Renal cortex interstitium (tissue), 11 donors: Measurements from ENCODE around the gene HMCN1. TPM values are rescaled to one million over a fixed set of nuclear protein-coding genes. Genes with fewer than 3 reads are reported as not detected.

ENCODE experiments used
- DNase-seq, 11 donors: peaks; one replicate each; pipeline ENCODE4 v3.0.0-alpha.2; 2013; ENCODE audit warnings: low read depth in 9 of 11, low spot score in 4 of 11; ENCODE audit errors: extremely low read depth in 1 of 11
- polyA plus RNA-seq, 3 donors: library from polyadenylated mRNA; unstranded; fragments of 120-200 nt; gene quantifications; one replicate each; pipeline ENCODE4 v1.2.1, GENCODE V29; 2013; ENCODE audit not compliant: insufficient read length in 3 of 3

HMCN1 gene
- polyA plus RNA-seq, 3 donors = 41.2 to 67.3 (median 60.3) TPM

DNA sequence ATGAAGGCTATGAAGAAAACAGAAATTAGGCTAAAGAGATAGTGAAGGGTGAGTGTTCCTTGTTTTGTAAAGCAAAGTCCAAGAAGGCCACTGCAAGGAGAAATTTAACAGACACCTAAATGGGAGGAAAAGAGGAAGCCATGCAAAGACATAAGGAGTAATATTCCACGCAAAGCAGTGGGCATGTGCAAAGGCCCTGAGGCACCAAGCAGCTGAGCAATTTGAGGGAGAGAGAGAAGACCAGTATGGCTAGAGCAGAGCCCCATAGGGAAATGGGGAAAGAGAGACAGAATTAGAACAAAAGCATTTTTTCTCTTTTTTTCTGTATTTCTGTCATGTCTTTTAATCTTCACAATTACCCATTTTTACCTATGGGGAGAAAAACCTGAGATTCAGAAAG lies 486.7 kb downstream of the HMCN1 start:
- no peak for DNase-seq

DNA sequence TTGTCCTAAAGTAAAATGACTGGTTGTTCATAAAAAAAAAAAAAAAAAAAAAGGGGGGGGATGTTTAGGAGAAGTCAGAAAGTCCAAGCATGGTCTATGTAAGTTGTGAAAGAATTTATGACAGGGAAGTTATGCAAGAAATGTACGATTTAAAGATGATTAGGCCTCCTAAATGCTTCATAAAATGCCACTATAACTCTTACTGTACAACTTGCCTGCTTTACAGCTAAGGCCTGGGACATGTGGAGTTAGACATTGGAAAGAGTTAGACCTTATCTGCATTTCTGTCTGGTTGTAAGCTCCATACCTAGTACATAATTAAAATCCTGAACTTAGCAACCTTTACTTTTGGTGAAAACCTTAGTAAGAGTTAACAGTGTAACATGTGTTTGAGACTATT lies 490.9 kb downstream of the HMCN1 start:
- no peak for DNase-seq

DNA sequence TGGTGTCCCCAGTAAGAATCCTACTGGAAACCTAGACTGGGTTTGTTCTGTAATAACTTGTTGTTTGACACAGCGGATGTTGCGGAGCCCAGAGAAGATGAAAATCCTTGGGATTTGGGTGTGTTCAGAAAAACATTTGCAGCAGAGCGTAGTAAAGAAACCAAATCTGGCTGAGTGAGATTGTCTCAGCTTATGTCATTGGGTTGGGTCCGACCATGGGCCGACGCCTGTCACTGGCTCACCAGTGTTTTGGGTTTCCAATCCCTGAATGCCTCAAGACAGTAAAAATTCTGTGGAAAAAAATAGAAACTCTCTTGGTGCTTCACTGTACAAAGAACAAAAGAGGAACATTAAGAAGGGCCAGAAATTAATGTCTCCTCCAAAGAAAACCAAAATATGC lies 494.6 kb downstream of the HMCN1 start:
- DNase-seq = no peak

DNA sequence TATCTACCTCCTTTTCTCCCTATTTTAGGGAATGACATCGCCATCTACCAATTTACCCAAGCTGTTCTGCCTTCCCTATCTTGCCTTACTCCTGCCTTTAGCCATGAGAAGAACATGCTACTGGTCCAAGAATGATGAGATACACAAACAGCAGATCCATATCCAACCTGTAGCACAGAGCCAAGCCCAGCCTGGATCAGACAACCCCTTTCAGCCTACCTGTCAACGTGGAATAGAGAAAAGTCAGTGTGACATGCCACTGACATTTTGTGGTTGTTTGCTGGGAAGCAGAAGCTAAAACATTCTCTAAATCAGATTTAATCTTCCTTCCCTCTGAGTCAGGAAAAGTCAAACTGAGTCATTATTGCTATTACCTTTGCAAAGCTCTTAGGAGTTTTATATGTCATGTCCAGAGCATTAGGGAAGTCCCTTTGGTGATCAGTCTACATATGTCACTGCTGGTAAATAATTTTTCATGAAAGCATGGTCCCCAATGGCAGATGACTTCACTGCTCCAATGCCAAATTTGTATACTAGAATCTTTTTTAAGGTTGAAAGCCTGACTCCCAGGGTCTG lies 497.8 kb downstream of the HMCN1 start:
- DNase-seq = no peak

DNA sequence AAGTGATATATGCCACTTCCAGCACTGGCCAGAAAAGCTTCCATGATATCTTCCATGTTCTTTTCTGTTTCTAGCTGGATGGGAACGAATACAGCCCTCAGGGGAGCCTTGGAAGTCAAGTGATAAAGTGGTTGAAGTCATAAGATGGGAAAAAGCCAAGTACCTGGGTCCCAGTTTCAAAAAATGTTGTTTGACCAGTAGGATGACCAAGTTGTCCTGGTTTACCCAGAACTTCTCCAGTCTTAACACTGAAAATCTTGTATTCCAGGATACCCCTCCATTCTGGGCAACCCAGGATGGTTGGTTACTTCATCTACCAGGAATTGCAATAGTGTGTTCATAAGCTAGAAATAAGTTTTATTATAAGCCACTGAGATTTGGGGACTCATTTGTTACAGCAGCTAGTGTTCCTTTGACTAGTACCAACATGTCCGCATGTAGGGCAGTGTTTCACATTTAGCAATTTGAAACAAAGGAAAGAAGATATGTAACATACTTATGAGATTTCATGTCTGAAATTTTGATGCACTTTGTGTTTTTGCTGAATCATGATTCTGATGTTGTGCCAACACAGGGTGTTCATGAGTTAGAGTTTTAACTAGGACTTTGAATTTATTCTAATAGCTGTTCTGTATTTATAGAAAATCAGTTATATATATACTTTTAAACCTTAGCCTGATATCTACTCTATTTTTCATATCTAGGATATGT lies 500.9 kb downstream of the HMCN1 start:
- no peak for DNase-seq

DNA sequence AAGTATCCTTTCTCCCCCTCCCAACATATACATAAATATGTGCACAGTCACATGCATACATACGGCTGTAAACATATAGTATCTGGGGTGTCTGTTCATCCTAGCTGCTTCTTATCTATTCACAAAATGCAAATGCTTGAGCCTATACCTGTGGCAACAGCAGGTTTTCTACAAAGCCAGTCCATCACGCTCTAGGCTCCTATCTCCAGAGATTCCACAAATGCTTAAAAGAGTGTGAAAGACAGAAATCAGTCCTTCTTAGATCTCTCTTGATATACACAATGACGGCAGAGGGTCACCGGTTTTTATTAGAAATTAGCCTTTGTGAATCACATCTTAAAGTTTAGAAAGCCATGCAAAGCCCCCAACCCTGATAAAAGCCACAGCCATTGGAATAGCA lies 501.5 kb downstream of the HMCN1 start:
- no peak for DNase-seq

DNA sequence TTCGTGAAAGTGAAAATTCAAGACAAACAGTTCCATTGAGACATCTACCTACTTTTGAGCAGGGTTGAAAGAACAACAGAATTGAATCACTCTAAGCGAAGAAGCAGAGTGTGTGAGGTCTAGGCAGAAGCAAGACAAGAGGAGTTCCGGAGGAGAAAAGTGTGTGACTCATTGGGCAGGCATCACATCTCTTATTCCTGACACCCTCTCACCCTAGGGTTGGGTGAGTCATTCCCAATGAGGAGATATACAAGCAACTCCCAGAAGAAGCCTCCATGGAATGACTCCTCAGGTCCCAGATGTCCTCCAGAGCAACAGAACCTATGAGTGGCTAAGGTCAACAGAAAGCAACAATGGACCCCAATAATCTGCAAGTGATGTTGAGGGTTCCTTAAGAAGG lies 502.7 kb downstream of the HMCN1 start:
- DNase-seq = no peak

DNA sequence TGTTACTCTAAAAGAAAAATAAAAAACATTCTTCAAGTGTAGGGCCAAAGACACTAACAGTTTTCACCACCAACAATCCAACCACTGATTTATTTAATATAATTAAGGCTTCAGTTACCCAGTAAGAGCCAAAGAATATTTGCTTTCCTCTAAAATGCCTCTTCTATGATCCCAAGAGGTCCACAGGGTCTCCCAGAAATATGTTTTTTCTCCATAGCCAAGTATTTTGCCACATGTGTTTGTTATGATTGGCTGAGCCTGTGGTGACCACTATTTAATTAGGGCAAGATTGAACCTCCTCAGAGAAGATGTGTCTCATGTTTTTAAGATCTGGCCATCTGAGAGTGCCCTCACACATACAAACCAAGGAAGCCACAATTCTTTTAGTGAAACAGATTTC lies 505.0 kb downstream of the HMCN1 start:
- no peak for DNase-seq

DNA sequence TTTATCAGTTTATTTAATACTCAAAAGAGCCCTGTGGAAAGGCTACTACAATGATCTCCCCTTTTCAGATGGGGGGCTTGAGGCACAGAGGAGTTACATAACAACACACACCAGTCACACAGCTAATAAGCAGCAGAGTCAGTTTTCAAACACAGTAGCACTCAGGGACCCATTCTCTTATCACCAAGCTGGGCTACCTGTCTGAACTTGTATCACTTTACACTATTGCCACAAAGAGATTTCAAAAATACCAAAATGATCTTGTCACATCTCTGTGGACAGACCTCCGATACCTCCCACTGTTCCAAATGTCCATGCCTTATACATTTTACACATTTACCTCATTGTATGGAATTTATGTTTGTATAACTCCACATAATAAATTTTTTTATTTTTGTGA lies 506.2 kb downstream of the HMCN1 start:
- no peak for DNase-seq
